DMS153 (cell line): ENCODE results near the gene CR2.
"Not testable (repeated sequence)": the region's sequence is repeated elsewhere in the genome, so short reads cannot be mapped to it uniquely, and the experiment has no call there.

Experiments used
- DNase-seq: peaks from one replicate; lab custom pipeline; 2025; lab: John Stamatoyannopoulos, UW

Gene CR2

DNA sequence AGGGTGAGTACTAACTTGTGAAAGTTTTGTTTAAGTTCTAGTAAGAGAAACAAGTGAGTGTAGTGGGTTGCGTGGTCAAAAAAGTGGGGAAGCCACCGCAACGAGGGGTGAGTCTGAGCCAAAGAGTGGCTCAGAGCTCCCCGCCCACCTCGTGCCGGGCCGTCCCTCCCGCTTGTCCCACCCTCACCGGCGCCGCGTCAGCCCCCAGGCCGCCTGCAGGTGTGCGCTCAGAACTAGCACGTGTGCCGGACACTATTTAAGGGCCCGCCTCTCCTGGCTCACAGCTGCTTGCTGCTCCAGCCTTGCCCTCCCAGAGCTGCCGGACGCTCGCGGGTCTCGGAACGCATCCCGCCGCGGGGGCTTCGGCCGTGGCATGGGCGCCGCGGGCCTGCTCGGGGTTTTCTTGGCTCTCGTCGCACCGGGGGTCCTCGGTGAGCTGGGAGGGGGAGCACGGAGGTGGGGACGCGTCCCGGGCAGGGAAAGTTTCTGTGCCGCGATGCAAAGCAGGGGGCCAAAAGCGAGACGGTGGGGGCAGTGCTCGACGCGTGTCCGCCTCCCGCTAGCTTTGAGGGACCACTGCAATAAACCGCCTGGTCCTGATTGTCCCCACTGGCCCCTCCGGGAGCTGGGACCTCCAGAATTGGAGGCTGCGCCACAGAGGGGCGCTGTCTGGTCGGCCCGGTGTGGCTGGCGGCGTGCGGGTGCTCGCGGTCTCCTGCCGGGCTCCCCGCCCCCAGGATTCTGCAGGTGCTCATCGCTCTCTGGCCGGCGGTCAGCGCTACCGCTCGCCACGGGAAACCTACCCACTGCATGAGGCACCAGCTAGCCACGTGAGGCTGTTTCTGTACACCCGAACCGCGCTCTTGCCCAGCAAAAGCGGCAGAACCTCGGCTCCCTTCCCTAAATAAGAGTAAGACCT is at the start of gene CR2:
CR2 (plus strand) TSS at position 283 of the 919 bp plus-strand sequence; CDS start at position 374, 91 bp downstream.
- peak; percentile 14 for DNase-seq

DNA sequence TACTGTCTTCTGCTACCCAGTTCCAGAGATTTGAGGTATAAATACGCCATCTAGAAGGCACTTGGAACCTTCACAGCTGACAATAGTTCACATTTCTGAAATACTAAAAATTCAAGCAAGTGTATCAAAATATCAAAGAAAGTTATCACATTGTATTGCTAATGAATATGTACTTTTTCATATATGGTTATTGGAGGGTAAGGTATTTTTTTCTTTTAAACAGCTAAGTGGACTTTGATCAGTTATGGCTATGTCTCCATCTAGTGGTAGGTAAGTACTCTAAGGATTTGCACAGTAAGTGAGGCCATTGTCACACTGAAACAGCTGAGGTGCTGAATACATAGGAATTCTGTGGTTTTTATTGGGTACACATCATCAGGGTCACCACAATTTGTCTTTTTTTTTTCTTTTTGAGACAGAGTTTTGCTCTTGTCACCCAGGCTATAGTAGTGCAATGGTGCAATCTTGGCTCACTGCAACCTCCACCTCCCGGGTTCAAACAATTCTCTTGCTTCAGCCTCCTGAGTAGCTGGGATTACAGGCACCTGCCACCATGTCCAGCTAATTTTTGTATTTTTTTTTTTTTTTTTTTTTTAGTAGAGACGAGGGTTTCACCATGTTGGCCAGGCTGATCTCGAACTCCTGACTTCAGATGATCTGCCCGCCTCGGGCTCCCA is 49.1 kb upstream of the CR2 start:
- peak; percentile 74 for DNase-seq

- DNase-seq, result no peak
These were observed 48.3 kb upstream of the CR2 start for GRCh38 chr1:207405814-207406213.

- no peak for DNase-seq
These were observed 46.4 kb upstream of the CR2 start for GRCh38 chr1:207407655-207408260.

DNA sequence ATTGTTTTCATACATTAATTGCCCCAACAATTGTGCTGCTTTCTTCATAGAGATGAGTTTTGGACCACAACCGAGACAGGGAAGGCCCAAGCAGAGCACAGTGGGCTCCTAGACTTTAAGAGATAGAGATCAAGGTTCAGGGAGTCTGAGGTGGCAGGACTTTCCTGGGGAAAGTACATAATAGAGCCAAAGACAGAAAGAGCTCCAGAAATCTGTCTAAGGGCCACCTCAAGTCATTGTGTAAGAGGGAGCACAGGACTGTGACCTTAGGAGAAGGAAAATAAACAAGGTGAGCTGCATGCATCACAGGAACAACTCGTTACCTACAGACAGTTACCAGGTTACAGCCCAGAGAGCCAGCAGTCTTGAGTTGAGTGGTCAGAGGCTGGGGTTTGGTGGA is 41.3 kb upstream of the CR2 start:
- no peak for DNase-seq

DNA sequence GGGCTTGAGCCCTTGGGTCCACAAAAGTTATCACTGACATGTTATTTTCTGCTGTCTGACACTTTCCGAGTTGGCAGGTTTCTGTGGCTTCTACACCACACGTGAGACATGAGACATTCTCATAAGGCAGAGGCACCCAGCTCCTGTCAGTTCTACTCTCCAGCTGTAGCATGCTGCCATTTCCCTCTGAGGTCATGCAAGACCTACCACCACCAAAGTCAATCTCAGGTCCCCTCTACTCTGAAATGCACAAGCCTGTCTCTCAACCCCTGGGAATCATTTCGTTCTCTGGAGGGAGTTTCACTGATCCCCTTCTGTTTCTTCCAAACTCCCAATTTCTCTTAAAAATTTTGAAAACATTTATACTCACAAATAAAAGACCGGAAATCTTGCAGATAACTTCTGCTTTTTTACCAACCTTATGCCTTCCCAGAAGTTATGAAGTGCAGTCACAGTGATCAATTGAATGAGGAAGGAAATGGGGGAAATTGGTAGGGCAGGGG is 39.5 kb upstream of the CR2 start:
- no peak for DNase-seq

- no peak for DNase-seq
These were observed 37.1 kb upstream of the CR2 start for GRCh38 chr1:207417076-207417475.

GRCh38 chr1:207418351-207418750 is 35.8 kb upstream of the CR2 start:
- no peak for DNase-seq

DNA sequence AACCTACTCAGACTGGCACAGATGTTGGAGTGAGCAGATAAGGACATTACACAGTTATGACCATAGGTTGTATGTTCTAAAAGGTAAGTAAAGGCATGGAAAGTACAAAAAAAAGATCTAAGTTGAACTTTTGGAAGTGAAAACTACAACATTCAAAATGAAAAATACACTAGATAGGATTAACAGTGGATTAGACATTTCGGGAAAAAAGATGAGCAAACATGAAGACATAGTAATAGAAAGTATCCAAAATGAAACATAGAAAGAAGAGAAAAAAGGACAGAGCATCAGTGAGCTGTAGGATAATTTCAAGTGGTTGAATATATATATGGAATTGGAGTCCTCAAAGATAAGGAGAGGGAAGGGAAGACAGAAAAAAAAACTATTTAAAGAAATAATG is 34.0 kb upstream of the CR2 start:
- DNase-seq, result no peak

DNA sequence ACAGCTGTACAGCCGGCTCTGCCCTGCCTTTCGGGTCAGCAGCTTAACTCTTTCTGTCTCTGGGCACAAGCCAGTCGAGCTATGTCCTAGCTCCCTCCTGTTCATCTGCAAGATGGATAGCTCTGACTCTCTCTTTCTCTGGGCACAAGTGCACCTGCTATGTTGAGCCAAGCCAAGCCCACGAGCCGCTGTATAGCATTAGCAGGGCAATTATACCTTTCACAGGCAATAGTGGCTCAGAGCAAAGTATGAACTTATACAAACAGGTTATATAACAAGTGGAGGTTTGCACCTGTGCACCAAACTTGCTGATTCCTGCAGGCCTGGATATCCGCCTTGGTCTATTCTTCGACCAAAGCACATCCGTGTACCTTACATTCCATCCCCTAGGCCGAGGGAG is 33.0 kb upstream of the CR2 start:
- no peak for DNase-seq

- DNase-seq, result no peak
These were observed 30.4 kb upstream of the CR2 start for GRCh38 chr1:207423560-207424292.

DNA sequence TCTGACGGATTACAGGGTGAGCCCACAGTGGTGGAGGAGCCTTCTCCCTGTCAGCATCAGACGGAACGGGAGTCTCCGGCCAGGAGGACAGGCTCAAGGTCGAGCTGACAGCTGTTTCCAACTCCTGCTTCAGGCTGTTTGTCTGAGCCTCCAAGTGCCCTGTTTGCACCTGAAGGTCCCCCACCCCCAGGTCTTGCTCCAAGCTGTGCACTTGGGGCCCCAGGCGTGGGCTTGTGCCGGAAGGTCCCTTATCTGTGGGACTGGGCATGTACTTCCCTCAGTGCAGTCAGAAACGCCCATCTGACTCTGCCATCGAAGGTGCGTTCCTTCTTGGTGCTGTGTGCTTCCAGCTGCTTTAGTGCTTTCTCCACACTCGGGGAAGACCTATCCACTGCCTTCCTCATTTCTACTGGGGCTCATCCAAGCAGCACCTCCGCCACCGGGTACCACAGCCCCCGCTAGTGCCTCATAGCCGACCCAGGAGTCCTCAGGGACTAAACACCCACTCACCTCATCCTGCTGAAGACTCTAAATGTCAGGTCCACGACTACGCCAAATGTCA is 29.5 kb upstream of the CR2 start:
- DNase-seq, result no peak

GRCh38 chr1:207427832-207428585 is 26.1 kb upstream of the CR2 start:
- DNase-seq, result no peak

DNA sequence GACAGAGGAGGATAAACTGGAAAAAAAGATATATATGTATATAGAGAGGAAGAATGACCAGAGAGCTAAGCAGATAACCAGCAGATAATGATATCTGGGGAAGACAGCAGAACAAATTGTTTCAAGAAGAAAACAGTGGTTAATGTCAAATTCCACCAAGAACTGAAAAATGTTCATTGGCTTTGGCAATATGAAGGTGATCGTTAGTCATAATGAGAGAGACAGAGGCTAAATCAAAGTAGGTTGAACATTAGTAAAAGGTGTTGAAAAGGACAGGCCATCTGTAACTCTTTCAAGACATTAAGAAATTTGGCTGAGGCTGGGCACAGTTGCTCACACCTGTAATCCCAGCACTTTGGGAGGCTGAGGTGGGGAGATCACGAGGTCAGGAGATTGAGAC is 25.3 kb upstream of the CR2 start:
- no peak for DNase-seq

DNA sequence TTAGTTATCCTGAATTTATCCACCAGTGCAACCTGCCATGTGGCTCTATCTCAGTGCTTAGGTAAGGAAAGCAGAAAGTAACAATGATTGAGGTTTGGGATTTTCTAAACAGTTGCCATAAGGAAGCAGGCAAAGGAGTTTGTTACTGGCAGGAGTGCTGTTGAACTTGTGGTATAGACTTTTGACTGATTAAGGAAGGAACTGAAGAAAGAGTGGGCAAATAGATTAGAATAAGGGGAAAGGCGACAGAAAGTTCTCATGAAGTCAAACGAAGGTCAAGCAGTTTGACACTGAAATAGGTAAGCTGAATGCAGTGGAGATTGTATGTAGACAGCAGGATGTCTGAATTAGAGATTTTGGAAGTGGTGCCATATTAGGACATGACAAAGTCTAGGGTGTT is 24.2 kb upstream of the CR2 start:
- DNase-seq, result no peak

DNA sequence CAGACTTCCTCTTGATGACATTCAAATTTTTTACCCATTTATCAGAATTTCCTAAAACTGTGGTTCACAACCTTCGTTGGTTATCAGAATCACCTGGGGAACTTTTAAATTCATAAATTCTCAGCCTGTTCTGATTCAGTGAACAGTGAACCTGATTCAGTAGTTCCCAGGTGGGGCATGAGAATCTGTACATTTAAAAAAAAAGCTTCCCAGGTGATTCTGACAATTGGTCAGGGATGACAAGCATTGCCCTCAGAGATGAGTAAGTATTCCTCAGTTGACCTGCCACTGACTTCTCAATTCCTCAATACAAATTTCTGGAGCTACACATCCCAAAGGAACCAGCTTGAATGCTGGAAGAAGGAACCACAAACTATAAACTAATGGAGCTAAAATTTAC is 23.5 kb upstream of the CR2 start:
- DNase-seq, result no peak

- no peak for DNase-seq
These were observed 22.6 kb upstream of the CR2 start for GRCh38 chr1:207431508-207431907.

DNA sequence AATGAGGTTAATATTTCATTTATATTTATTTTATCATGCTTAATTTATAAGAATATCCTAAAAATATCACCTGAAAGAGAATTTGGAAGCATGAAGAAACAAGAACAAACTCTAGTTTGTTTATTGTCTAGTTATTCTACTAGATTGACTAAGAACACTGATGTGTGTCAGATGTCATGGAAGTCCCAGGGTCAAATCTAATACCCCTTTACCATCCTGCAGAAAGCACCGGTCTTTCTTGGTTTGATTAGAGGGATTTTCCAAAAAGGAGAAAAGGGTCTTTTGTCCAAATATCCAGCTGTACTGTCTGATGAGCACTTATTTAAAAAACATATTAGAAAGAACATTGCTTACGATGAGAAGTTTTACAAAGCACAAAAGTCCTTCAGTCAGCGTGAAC is 20.7 kb upstream of the CR2 start:
- no peak for DNase-seq

DNA sequence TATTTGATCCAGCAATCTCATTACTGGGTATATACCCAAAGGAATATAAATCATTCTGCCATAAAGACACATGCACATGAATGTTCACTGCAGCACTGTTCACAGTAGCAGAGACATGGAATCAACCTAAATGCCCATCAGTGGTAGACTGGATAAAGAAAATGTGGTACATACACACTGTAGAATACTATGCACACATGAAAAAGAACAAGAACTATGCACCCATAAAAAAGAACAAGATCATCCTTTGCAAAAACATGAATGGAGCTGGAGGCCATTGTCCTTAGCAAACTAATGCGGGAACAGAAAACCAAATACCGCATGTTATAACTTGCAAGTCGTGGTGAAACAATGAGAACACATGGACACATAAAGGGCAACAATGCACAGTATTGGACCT is 17.4 kb upstream of the CR2 start:
- not testable (repeated sequence) for DNase-seq

DNA sequence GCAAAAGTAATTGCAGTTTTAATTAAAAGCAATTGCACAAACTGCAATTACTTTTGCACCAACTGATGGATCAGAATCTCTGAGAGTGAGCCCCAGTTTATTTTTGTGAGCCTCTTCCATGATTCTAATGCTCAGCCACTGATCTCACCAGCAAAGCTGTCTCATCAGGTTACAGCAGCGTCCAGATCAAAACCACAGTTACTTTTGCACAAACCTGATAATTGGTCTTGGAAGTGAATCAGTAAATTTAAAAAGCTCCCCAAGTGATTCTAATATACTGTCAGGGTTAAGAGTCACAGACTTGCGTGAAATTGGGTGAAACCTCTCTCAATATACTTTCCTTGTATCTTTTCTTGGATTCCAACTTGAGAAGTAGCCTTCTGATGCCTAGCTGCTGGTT is 13.5 kb upstream of the CR2 start:
- no peak for DNase-seq
